ENCODE results near the gene LHX5. TPM values are rescaled to one million over a fixed set of nuclear protein-coding genes. Genes with fewer than 3 reads are reported as not detected.

LHX5 gene
- total and polyA plus RNA-seq, 2 experiments from 2014 or later, result not detected

DNA sequence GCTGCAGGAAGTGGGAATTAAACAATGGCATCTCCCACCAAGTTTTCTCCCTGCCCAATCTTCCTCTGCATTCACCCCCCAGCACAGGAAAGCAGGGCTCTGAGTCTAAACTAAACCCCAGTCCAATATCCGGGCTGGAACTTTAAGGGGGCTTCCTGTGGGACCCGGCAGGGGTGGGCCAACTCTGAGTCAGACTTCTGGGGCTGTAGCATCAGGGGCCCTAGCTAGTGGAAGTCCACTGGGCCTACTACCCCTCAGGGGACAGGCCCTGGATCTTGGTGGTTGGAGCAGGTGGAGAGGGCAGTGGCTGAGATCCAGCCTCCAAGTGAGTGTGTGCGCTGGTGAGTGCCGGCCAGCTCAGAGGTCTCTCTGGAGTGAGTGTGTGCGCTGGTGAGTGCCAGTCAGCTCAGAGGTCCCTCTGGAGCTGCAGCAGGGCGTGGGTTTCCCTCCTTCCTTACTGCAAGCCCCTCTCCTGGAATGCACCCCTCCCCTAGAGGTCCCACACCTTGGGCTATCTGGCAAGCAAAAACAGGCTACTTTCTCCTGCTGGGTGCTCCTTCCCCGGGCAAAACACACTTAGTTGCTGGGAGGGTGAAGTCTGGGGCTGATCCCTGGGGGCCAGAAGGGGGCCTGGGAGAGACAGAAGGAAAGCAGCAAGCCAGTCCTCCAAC, 5.6 kb upstream of the LHX5 start:
- Histone ChIP-seq H3K36me3 (no peaks in the 10 kb centered on the region), H3K4me3 (no peak overlapping the region), H3K27me3 (peaks cover 100% of the 10 kb centered on the region), H3K4me1 (ENCODE audit: low read depth) (peaks cover 7% of the 10 kb centered on the region), H3K9me3 (ENCODE audit: low read depth) (no peaks in the 10 kb centered on the region), H3K27ac (no peak overlapping the region)
- TF ChIP-seq, protein P1, sequence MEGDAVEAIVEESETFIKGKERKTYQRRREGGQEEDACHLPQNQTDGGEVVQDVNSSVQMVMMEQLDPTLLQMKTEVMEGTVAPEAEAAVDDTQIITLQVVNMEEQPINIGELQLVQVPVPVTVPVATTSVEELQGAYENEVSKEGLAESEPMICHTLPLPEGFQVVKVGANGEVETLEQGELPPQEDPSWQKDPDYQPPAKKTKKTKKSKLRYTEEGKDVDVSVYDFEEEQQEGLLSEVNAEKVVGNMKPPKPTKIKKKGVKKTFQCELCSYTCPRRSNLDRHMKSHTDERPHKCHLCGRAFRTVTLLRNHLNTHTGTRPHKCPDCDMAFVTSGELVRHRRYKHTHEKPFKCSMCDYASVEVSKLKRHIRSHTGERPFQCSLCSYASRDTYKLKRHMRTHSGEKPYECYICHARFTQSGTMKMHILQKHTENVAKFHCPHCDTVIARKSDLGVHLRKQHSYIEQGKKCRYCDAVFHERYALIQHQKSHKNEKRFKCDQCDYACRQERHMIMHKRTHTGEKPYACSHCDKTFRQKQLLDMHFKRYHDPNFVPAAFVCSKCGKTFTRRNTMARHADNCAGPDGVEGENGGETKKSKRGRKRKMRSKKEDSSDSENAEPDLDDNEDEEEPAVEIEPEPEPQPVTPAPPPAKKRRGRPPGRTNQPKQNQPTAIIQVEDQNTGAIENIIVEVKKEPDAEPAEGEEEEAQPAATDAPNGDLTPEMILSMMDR (IDR thresholded peaks at IDR 0.05; ENCODE audit: low read depth, low read length), result no peak
- no peak for DNase-seq (ENCODE audit: low read depth in 1 of 2, low spot score in 1 of 2)

DNA sequence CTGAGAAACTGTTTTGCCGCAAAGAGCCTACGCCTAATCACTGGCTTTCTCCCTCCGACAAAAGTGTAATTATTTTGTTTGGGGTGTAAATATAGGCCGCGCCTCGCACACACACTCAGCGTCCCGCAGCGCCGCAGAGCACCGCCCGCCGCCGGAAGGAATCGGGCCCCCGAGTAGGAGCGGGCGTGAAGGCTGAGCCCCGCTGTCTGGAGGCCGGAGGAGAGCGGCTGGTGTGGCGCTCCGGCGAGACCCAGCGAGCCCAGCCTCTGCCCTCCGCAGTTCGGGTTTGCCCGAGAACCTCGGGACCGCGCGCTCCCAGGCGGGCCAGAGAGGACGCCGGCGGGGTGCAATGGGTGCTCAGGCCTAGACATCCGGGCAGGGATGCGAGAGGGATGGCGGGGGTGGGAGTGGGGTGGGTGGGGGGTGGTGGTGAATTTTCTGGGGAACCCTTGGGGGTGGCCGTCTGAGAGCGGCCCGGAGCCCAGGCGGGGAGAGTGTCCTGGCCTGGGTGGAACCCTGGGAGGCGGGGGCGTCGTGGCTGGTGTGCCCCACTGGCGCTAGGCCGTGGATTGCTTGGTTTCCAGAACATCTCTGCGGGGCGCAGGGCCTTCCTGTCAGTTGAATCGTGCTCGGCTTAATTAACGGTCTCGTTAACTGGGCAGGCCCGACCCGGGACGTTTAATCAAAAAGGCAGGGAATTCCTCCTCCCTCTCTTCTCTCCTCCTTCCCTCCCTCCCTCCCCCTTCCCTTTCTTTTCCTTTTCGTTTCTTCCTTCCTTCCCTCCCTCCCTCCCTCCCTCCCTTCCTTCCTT, 4.7 kb upstream of the LHX5 start:
- H3K4me1 ChIP-seq (ENCODE audit: low read depth), result peaks cover 7% of the 10 kb centered on the region
- DNase-seq (ENCODE audit: low read depth in 1 of 2, low spot score in 1 of 2), result no peak
- H3K27me3 ChIP-seq, result peaks cover 100% of the 10 kb centered on the region
- peak overlapping the region; percentile 9 for H3K4me3 ChIP-seq
- no peak overlapping the region for H3K27ac ChIP-seq
- no peaks in the 10 kb centered on the region for H3K36me3 ChIP-seq
- TF ChIP-seq, protein P1 (IDR thresholded peaks at IDR 0.05; ENCODE audit: low read depth, low read length), result no peak
- H3K9me3 ChIP-seq (ENCODE audit: low read depth), result no peaks in the 10 kb centered on the region

DNA sequence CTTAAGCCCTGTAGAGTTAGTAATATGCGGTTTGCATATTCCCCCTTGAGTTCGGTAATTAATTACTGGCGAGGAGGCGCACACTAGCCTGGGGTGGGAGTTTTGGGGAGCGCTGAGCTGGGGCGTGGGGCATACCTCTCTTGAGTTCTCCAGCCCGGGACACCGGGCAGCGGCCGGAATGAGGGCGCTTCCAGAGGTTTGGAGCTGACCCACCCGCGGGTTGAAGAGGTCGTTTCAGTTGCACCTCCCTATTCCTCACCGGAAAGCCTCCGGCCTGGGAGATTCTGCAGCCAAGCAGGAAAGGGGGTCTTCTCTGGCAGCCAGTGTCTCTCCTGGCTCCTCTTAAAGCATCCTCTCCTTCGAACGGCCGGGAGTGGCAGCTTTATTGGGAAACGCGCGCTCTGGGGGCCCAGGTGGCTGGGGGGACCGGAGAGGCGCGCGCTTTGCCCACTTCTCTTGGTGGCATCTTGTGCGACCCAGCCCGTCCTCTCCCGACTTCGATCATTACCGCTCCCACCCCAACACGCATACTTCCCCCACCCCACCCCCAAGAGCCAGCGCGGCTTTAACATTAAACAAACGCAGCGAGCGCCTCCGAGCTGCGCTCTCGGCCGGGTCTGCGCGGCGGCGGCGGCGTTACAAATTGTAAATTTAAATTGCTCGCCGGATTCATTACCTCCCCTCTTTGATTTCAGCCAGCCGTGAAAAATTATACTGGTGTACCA, 3.9 kb upstream of the LHX5 start:
- DNase-seq (ENCODE audit: low read depth in 1 of 2, low spot score in 1 of 2), result no peak
- Histone ChIP-seq H3K27me3 (peaks cover 100% of the 10 kb centered on the region), H3K4me3 (peak overlapping the region; percentile 9), H3K9me3 (ENCODE audit: low read depth) (no peaks in the 10 kb centered on the region), H3K27ac (no peak overlapping the region), H3K36me3 (no peaks in the 10 kb centered on the region), H3K4me1 (ENCODE audit: low read depth) (peaks cover 7% of the 10 kb centered on the region)
- TF ChIP-seq, protein P1 (IDR thresholded peaks at IDR 0.05; ENCODE audit: low read depth, low read length), result no peak

DNA sequence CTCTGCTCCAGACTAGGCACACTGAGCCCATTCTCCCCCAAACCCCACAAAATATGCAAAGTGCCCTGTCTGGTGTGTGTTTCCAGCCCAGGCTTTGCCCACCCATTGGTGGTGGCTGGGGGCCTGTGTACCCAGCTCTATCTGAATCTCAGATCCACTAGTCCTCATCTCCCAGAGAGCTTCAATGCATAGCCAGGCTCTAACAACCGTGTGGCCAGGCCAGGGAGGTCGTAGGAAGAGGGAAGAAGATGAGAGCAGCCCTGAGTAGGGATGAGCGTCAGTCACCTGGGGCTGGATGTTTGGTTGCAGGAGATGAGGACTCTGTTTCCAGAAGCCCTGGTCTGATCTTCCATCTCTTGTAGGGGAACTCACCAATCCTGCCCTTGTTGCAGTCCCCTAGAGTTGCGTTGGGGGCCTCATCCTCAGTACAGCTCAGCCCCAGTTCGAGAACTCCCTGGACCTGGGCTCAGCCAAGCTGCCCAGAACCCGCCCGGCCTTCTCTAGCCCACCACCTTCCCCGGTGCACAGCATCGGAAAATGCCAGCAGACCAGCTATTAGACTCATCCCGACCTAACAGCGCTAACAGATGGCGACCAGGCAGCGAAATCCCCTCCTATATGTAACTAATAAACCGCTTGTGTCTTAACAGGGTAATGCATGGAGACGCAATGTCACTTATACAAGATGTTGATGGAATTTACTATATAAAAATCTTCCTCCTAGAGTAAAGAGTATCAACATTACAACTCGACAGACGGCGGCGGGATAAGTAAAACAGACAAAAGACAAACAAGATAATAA, 3.2 kb upstream of the LHX5 start:
- TF ChIP-seq, protein P1 (IDR thresholded peaks at IDR 0.05; ENCODE audit: low read depth, low read length), result no peak
- no peaks in the 10 kb centered on the region for H3K9me3 ChIP-seq (ENCODE audit: low read depth)
- H3K27ac ChIP-seq, result no peak overlapping the region
- H3K36me3 ChIP-seq, result no peaks in the 10 kb centered on the region
- H3K27me3 ChIP-seq, result peaks cover 100% of the 10 kb centered on the region
- DNase-seq (ENCODE audit: low read depth in 1 of 2, low spot score in 1 of 2), result no peak
- peaks cover 7% of the 10 kb centered on the region for H3K4me1 ChIP-seq (ENCODE audit: low read depth)
- no peak overlapping the region for H3K4me3 ChIP-seq

DNA sequence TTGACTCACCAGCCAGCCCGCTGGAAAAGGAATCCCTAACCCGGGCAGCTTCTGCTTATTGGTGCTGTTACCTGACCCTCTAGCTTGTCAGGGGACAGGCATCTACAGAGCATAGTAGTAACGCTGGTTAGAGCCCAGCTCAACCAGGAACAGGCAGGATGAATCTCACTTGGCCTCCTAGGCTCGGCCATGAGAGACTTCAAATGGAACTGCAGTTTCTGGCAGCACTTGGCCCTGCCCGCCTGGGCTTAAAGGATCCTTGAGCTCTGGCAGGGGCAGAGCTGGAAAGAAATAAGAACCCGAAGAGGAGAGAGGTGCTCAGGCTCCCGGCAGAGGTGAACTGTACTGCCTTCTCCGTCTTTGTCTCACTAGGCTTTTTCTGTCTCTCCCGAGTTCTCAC, 2.3 kb upstream of the LHX5 start:
- H3K4me1 ChIP-seq (ENCODE audit: low read depth), result peaks cover 7% of the 10 kb centered on the region
- no peaks in the 10 kb centered on the region for H3K9me3 ChIP-seq (ENCODE audit: low read depth)
- no peak overlapping the region for H3K4me3 ChIP-seq
- no peak overlapping the region for H3K27ac ChIP-seq
- TF ChIP-seq, protein P1 (IDR thresholded peaks at IDR 0.05; ENCODE audit: low read depth, low read length), result no peak
- peaks cover 100% of the 10 kb centered on the region for H3K27me3 ChIP-seq
- no peaks in the 10 kb centered on the region for H3K36me3 ChIP-seq
- DNase-seq (ENCODE audit: low read depth in 1 of 2, low spot score in 1 of 2), result no peak
